GM12891 (cell line): ENCODE data around the gene STEAP3.

Source experiments
- DNase-seq: peaks from one replicate; pipeline ENCODE4 v3.0.0; 2011; ENCODE audit warnings: low spot score; ENCODE audit not compliant: insufficient read length
- FAIRE-seq: peaks from 2 replicates; lab custom pipeline; 2011; peaks lifted over from hg19 to GRCh38; lab: Jason Lieb, UNC
- PAX5 ChIP-seq: IDR thresholded peaks from 2 replicates; pipeline ENCODE4 v1.6.1; 2011; ENCODE audit warnings: low read length, moderate library complexity, mild to moderate bottlenecking; ENCODE audit not compliant: insufficient read depth, severe bottlenecking
- POLR2A ChIP-seq: IDR thresholded peaks from 2 replicates; pipeline ENCODE4 v1.6.1; 2011; ENCODE audit warnings: low read depth, low read length, control low read depth
- POLR2AphosphoS5 ChIP-seq: IDR thresholded peaks from 2 replicates; pipeline ENCODE4 v1.6.1; 2011; ENCODE audit warnings: low read depth, low read length, control low read depth
- POU2F2 ChIP-seq: IDR thresholded peaks from 2 replicates; pipeline ENCODE4 v1.6.1; 2011; ENCODE audit warnings: low read depth, mild to moderate bottlenecking, control low read depth, low read length, moderate library complexity
- SPI1 ChIP-seq: IDR thresholded peaks from 2 replicates; pipeline ENCODE4 v1.6.1; 2011; ENCODE audit warnings: low read depth, low read length, control low read depth
- TAF1 ChIP-seq: IDR thresholded peaks from 2 replicates; pipeline ENCODE4 v1.6.1; 2011; ENCODE audit warnings: low read depth, low read length, control low read depth

Gene STEAP3

GRCh38 chr2:119206201-119206600 lies 17.4 kb upstream of the STEAP3 start:
- TF ChIP-seq POU2F2 (no peak), POLR2A (no peak), POLR2AphosphoS5 (no peak), SPI1 (no peak), TAF1 (no peak), PAX5 (no peak)
- no peak for FAIRE-seq
- DNase-seq, result no peak

DNA sequence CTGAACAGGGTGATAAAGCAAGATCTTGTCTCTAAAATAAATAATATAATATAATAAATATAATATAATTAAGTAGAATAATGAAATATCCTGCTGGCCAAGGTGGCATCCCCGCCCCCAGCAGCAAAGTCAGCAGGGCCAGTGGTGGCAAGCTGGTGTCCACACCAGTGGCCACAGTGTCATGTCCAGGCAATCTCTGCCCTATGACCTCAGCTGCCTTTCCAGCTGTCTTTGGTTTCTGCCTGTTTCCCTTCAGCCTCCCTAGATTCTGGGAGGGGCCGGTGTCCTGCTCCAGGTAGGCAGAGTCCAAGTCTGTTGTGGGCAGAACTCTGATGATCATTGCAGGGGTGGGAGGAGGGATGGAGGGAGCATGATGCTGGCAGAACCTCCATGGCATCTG lies 16.2 kb upstream of the STEAP3 start:
- DNase-seq (no peak), FAIRE-seq (no peak)
- TF ChIP-seq PAX5, result no peak
- no peak for TF ChIP-seq TAF1
- TF ChIP-seq POLR2AphosphoS5, result no peak
- TF ChIP-seq POLR2A, result no peak
- no peak for TF ChIP-seq POU2F2
- TF ChIP-seq SPI1, result no peak

DNA sequence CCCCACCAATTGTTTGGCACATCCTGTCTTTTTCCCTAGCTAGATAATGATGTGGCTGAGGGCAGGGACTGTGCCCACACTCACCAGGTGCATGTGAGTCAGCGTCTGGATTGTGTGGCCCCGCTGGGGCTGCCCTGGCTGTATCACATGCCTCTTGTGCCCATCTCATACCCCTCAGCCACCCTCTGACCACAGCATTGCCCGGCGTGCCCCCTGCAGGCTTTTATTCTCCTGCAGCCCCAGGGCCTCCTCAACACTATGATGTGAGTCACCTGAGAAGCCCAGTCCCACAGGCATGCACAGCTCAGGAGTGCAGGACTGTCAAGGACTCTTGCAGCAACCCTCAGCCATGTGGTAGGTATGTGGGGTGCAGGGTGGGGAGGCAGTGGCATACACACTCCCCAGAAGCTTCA lies 14.8 kb upstream of the STEAP3 start:
- FAIRE-seq (no peak), DNase-seq (no peak)
- no peak for TF ChIP-seq SPI1
- no peak for TF ChIP-seq POLR2AphosphoS5

GRCh38 chr2:119212139-119212800 lies 11.4 kb upstream of the STEAP3 start:
- FAIRE-seq (no peak), DNase-seq (no peak)
- TF ChIP-seq POU2F2 (no peak), PAX5 (no peak), POLR2AphosphoS5 (no peak)

DNA sequence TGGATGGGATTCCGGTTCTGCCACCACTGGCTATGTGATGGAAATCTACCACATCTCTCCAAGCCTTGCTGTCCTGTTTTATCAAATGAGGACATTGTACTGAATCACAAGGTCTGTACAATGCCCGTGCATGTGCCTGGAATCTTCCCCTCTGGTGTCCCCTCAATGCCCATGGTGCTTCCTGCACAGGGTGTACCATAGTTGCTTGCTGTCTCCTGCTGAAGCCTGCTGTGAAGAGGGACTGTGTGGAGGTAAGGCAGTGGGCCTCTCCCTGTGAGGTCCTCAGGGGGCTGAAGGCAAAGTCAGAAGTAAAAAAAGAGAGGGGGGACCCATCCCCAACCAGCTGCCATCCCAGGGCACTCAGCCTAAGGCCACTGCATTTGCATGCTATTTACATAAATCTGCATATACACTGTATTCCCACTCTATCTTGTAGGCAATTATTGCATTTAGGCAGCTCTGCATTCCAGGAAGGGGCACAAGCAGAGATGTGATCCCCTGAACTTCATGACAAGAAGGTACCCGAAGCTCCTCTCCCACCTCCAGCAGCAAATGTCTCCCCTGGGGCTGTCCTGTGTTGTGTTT lies 9.1 kb upstream of the STEAP3 start:
- FAIRE-seq, result no peak
- no peak for TF ChIP-seq POLR2A
- no peak for TF ChIP-seq PAX5
- TF ChIP-seq SPI1, result no peak
- no peak for TF ChIP-seq TAF1
- no peak for TF ChIP-seq POU2F2
- TF ChIP-seq POLR2AphosphoS5, result no peak
- no peak for DNase-seq

- TF ChIP-seq TAF1, result no peak
- TF ChIP-seq POU2F2, result no peak
- no peak for TF ChIP-seq SPI1
- no peak for TF ChIP-seq POLR2AphosphoS5
- no peak for TF ChIP-seq POLR2A
- TF ChIP-seq PAX5, result no peak
- DNase-seq (no peak), FAIRE-seq (no peak)
Observed at GRCh38 chr2:119216994-119217393, 6.6 kb upstream of the STEAP3 start.

DNA sequence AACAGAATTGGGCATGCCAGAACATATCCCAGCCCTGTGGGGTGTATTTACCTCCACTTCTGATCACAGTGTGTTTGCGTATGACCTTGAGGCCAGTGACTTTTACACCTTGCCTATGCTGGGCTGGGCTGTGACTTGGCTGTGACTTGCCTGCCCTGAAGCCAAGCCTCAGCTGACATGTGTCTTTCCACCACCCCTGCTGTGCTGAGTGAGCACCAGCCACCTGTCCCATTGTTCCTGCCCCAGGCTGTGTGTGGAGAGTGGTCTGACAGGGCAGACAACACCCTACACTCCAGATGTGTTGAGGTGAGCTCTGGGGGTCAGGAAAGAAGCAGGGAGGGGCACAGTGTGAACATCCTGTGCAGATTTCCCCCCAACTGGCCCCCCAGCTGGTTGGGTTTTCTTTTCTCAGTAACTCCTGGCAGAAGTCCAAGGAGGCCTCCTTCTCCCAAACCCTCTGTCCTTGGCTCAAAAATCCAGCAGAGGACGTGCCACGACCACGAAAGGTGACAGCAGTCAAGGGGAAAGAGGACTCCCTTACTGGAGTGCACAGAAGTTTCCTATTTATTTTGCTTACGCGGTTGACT lies 5.1 kb upstream of the STEAP3 start:
- FAIRE-seq, result peak; percentile 50
- no peak for DNase-seq
- no peak for TF ChIP-seq TAF1
- TF ChIP-seq POLR2AphosphoS5, result no peak
- TF ChIP-seq POU2F2, result no peak
- no peak for TF ChIP-seq SPI1
- no peak for TF ChIP-seq PAX5
- no peak for TF ChIP-seq POLR2A

DNA sequence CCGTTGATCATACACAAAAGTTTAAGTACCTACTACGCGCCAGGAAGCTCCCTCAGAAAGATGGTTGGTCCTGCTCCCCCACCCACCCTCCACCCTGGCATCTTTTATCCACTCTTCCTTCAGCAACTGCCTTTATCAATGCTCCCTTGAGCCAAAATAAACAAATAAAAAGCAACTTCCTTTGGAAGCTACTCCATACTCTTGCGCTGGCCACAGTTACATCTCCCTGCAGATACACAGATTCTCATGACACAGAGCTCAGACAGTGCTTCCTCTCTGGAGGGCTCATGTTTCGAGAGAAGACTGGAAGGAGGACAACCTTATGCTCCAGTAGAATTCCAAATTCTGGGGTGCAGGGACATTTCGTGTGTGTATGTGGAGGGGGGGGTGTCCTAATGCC lies 3.8 kb upstream of the STEAP3 start:
- no peak for FAIRE-seq
- no peak for DNase-seq
- TF ChIP-seq SPI1 (no peak), POU2F2 (no peak), TAF1 (no peak), PAX5 (no peak), POLR2A (no peak), POLR2AphosphoS5 (no peak)

DNA sequence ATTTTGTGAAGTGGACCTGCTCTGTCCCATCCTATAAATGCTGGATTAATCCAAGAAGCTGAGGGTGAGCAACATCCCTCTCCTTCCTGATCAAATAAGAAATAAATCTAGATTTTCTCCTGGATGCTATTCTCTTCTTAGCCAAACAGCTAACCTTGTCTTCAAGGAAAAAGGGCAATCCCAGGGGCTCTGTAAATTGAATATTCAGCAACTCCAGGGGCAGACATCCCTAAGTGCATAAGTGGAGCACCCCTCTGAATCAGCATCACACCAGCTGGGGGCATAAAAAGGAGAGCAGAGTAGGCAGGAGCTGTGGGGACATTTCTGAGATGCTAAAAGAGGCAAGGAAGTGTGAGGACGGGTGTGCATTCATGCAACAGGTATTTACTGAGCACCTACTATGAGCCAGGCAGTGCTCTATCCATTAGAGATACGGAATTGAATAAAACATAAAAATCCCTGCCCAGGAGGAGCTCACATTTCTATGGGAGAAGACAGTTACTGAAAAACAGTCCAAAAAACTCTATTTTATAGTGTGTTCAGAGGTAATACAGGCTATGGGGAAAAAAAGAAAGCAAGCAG lies 2.8 kb upstream of the STEAP3 start:
- TF ChIP-seq PAX5, result no peak
- no peak for TF ChIP-seq SPI1
- no peak for TF ChIP-seq TAF1
- no peak for TF ChIP-seq POLR2AphosphoS5
- no peak for TF ChIP-seq POLR2A
- FAIRE-seq (no peak), DNase-seq (no peak)

DNA sequence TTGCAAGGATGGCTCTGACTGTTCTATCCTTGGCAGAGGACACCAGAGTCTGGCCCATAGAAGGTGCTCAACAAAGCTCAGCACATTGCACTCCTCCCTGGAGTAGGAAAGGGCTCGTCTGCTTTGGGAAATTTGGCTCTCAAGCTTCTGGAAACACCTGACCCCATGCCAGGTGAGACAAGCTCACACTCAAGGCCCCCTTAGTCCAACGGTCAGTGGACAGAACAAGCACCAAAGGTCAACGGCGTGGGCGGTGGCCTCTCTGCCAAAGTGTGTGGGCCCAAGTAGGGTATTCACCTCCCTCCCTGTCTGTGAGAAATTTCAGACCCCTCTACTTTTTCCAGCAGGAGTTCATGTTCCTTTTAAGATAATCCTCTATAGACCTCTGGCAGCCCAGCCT lies 2.0 kb upstream of the STEAP3 start:
- TF ChIP-seq TAF1, result no peak
- no peak for TF ChIP-seq PAX5
- TF ChIP-seq POLR2A, result no peak
- TF ChIP-seq SPI1, result no peak
- no peak for TF ChIP-seq POLR2AphosphoS5
- no peak for TF ChIP-seq POU2F2
- DNase-seq, result no peak
- no peak for FAIRE-seq
